Nephron progenitor cell (in vitro differentiated cells): ENCODE measurements around the gene MTHFS.
"Not testable (repeated sequence)": the region's sequence is repeated elsewhere in the genome, so short reads cannot be mapped to it uniquely, and the experiment has no call there.

ENCODE experiments used
- DNase-seq: peaks from one replicate; pipeline ENCODE4 v3.0.0; 2021
- H3K27ac Mint-ChIP-seq: 2 replicates; pipeline ENCODE4 v1.8.0; 2021; ENCODE audit warnings: mild to moderate bottlenecking, moderate library complexity, mixed read lengths
- H3K27me3 Mint-ChIP-seq: 2 replicates; pipeline ENCODE4 v1.8.0; 2021; ENCODE audit warnings: mild to moderate bottlenecking, low read depth, mixed read lengths; ENCODE audit not compliant: poor library complexity
- H3K36me3 Mint-ChIP-seq: 2 replicates; pipeline ENCODE4 v1.8.0; 2021; ENCODE audit warnings: low read depth, mixed read lengths
- H3K4me1 Mint-ChIP-seq: 2 replicates; pipeline ENCODE4 v1.8.0; 2021; ENCODE audit warnings: mixed read lengths
- H3K4me3 Mint-ChIP-seq: 2 replicates; pipeline ENCODE4 v1.8.0; 2021; ENCODE audit warnings: mild to moderate bottlenecking, moderate library complexity, mixed read lengths
- H3K9me3 Mint-ChIP-seq: 2 replicates; pipeline ENCODE4 v1.8.0; 2021; ENCODE audit warnings: mild to moderate bottlenecking, moderate library complexity, mixed read lengths
- CTCF ChIP-seq: fragments of 200-600 bp; sonication (generic); IDR thresholded peaks from 2 replicates; pipeline ENCODE4 v1.5.0; 2021; ENCODE audit warnings: antibody characterized with exemption

Gene MTHFS

GRCh38 chr15:79904271-79904670 lies 7.5 kb upstream of the MTHFS start:
- no peak for TF ChIP-seq CTCF
- Mint-ChIP-seq H3K27me3 (no peaks in the 10 kb centered on the region), H3K27ac (no peak overlapping the region), H3K9me3 (peaks cover 9% of the 10 kb centered on the region), H3K4me3 (no peak overlapping the region), H3K4me1 (peaks cover 18% of the 10 kb centered on the region), H3K36me3 (peaks cover 53% of the 10 kb centered on the region)
- DNase-seq: no peak

DNA sequence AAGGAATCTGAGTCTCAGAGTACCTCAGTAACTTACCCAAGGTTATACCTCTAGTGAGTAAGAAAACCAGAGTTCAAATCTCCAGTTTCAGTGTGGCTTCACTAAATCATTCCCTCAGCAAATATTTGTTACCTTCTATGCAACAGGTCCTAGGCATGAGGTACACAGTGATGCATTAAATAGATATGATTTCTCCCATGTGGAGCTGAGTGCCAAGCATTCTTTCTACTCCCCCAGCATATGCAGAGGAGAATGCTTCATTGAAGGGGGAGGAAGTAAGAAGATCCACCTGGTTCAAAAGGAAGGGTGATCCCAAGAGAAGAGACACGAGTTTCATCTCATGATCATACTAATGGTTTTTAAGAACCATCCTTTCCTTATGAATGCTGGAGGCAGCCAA lies 6.8 kb upstream of the MTHFS start:
- peaks cover 23% of the 10 kb centered on the region for H3K4me1 Mint-ChIP-seq
- no peak for TF ChIP-seq CTCF
- DNase-seq: no peak
- no peak overlapping the region for H3K4me3 Mint-ChIP-seq
- peak overlapping the region; percentile 82 for H3K27ac Mint-ChIP-seq
- no peaks in the 10 kb centered on the region for H3K27me3 Mint-ChIP-seq
- peaks cover 47% of the 10 kb centered on the region for H3K36me3 Mint-ChIP-seq
- H3K9me3 Mint-ChIP-seq: peaks cover 9% of the 10 kb centered on the region

DNA sequence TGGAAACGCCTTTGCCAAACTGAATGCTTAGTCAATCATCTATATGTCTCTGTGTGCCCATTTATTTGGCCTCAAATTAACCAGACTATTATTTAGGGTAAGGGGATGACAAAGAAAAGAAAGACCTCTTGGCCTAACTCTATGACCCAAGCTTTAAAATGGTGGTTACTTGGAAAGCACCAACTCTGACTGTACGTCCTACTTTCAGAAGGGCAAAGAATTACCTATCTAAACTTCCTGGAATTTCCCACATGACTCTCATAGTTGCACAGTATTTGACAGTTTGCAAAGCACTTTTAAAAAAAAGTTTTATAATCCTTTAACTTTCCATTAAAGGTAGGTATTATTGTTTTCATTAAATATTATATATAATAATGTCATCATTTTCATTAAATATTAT lies 6.3 kb upstream of the MTHFS start:
- DNase-seq: no peak
- H3K27me3 Mint-ChIP-seq: no peaks in the 10 kb centered on the region
- TF ChIP-seq CTCF: no peak
- H3K27ac Mint-ChIP-seq: no peak overlapping the region
- H3K36me3 Mint-ChIP-seq: peaks cover 44% of the 10 kb centered on the region
- H3K4me3 Mint-ChIP-seq: no peak overlapping the region
- H3K9me3 Mint-ChIP-seq: peaks cover 9% of the 10 kb centered on the region
- peaks cover 27% of the 10 kb centered on the region for H3K4me1 Mint-ChIP-seq

- H3K27ac Mint-ChIP-seq: no peak overlapping the region
- H3K4me3 Mint-ChIP-seq: no peak overlapping the region
- no peaks in the 10 kb centered on the region for H3K27me3 Mint-ChIP-seq
- H3K36me3 Mint-ChIP-seq: peaks cover 36% of the 10 kb centered on the region
- no peak for DNase-seq
- peaks cover 8% of the 10 kb centered on the region for H3K9me3 Mint-ChIP-seq
- no peak for TF ChIP-seq CTCF
- peaks cover 32% of the 10 kb centered on the region for H3K4me1 Mint-ChIP-seq
Observed at GRCh38 chr15:79901958-79902357, 5.1 kb upstream of the MTHFS start.

DNA sequence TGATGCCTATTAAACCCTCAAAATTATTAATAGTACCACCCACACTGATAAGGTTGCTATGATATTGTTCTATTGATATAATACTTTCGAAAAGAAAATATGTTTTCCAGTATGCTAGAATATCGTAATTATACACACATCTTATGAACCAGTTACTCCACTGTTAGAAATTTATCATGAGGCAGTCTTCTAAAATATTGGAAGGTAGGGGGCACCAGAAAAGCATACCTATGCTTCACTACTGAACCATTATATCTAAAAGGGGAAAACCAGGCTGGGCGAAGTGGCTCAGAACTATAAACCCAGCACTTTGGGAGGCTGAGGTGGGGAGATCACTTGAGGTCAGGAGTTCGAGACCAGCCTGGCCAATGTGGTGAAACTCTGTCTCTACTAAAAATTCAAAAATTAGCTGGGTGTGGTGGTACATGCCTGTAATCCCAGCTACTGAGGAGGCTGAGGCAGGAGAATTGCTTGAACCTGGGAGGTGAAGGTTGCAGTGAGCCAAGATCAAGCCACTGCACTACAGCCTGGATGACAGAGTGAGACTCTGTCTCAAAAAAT lies 4.1 kb upstream of the MTHFS start:
- H3K27me3 Mint-ChIP-seq, H3K27ac Mint-ChIP-seq, H3K9me3 Mint-ChIP-seq, DNase-seq, H3K4me3 Mint-ChIP-seq: not testable (repeated sequence)
- Mint-ChIP-seq H3K36me3 (peaks cover 25% of the 10 kb centered on the region), H3K4me1 (peaks cover 39% of the 10 kb centered on the region)

GRCh38 chr15:79900087-79900486 lies 3.3 kb upstream of the MTHFS start:
- H3K36me3 Mint-ChIP-seq: peaks cover 21% of the 10 kb centered on the region
- H3K27me3 Mint-ChIP-seq: no peaks in the 10 kb centered on the region
- H3K27ac Mint-ChIP-seq: no peak overlapping the region
- DNase-seq: no peak
- H3K4me3 Mint-ChIP-seq: no peak overlapping the region
- peaks cover 47% of the 10 kb centered on the region for H3K4me1 Mint-ChIP-seq
- no peaks in the 10 kb centered on the region for H3K9me3 Mint-ChIP-seq
- no peak for TF ChIP-seq CTCF

GRCh38 chr15:79898786-79899185 lies 2.0 kb upstream of the MTHFS start:
- H3K9me3 Mint-ChIP-seq, H3K27me3 Mint-ChIP-seq, DNase-seq: not testable (repeated sequence)
- peak overlapping the region; percentile 24 for H3K27ac Mint-ChIP-seq
- H3K4me1 Mint-ChIP-seq: peaks cover 50% of the 10 kb centered on the region
- H3K4me3 Mint-ChIP-seq: peak overlapping the region; percentile 56
- H3K36me3 Mint-ChIP-seq: peaks cover 23% of the 10 kb centered on the region
